Testis (tissue), 2 donors: ENCODE results near the gene ALDOA.

Experiments
- CTCF ChIP-seq, 3 experiments: fragments of 450-650 bp in 2 of 3; fragments of 200-600 bp in 1 of 3; sonication (generic) in 1 of 3; IDR thresholded peaks; one replicate each; pipeline ENCODE4 v1.5.1; 2016 to 2019; ENCODE audit warnings: antibody characterized with exemption in 3 of 3, mild to moderate bottlenecking in 2 of 3, moderate library complexity in 1 of 3
- POLR2A ChIP-seq: fragments of 450-650 bp; IDR thresholded peaks from one replicate; pipeline ENCODE4 v1.6.1; 2017; ENCODE audit warnings: antibody characterized with exemption, mild to moderate bottlenecking, moderate library complexity

DNA sequence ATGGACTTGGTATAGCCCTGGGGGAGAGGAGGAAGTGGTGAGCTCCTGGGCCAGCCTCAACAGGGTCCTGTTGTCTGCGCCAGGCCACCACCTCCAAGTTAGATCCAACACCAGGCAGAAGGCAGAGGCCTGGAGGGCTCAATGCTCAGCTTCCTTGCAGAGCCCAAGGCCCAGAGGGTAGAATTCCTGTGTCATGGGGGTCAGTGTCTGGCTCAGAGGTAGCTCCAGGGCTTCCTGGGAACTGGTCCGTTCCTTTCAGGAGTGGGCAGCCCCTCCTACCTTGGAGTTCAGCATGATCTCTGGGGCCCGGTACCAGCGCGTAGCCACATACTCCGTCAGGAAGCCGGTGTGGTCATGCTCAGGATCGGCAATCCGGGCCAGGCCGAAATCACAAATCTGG lies 52.2 kb downstream of the ALDOA start:
- no peak for TF ChIP-seq CTCF (IDR thresholded peaks at IDR 0.05)
- no peak for TF ChIP-seq POLR2A
